Stimulated activated CD8-positive, alpha-beta memory T cell treated with anti-CD3 and anti-CD28 coated beads, Interleukin-15, amount 100 ng/mL, for 1 hour (primary cell): Measurements from ENCODE around the gene AXIN2.

Source experiments
- DNase-seq: peaks from one replicate; pipeline ENCODE4 v3.0.0-alpha.2; 2020; ENCODE audit warnings: low read depth

Gene AXIN2

GRCh38 chr17:65483438-65483837 lies 78.0 kb downstream of the AXIN2 start:
- no peak for DNase-seq

GRCh38 chr17:65482201-65482600 lies 79.2 kb downstream of the AXIN2 start:
- no peak for DNase-seq

- no peak for DNase-seq
These were observed 82.2 kb downstream of the AXIN2 start for GRCh38 chr17:65479282-65479681.
